ENCODE measurements around the gene GREB1L. TPM values are rescaled to one million over a fixed set of nuclear protein-coding genes. Genes with fewer than 3 reads are reported as not detected.
"Not testable (repeated sequence)": the region's sequence is repeated elsewhere in the genome, so short reads cannot be mapped to it uniquely, and the experiment has no call there.

Gene GREB1L
- total RNA-seq, 2 donors from 2014 or later: 0.20 to 0.58 TPM

GRCh38 chr18:21303895-21304294 lies 61.9 kb downstream of the GREB1L start:
- DNase-seq: no peak
- intact Hi-C loops (cut with DNase I): no loop called here
- H3K9ac ChIP-seq (ENCODE audit: low read depth in 2 of 2, low read length in 2 of 2): no peak overlapping the region
- no peaks in the 10 kb centered on the region for H3K4me1 ChIP-seq
- H3K9me3 ChIP-seq: no peaks in the 10 kb centered on the region
- H3K4me3 ChIP-seq: no peak overlapping the region
- no peaks in the 10 kb centered on the region for H3K36me3 ChIP-seq
- TF ChIP-seq, protein P1, sequence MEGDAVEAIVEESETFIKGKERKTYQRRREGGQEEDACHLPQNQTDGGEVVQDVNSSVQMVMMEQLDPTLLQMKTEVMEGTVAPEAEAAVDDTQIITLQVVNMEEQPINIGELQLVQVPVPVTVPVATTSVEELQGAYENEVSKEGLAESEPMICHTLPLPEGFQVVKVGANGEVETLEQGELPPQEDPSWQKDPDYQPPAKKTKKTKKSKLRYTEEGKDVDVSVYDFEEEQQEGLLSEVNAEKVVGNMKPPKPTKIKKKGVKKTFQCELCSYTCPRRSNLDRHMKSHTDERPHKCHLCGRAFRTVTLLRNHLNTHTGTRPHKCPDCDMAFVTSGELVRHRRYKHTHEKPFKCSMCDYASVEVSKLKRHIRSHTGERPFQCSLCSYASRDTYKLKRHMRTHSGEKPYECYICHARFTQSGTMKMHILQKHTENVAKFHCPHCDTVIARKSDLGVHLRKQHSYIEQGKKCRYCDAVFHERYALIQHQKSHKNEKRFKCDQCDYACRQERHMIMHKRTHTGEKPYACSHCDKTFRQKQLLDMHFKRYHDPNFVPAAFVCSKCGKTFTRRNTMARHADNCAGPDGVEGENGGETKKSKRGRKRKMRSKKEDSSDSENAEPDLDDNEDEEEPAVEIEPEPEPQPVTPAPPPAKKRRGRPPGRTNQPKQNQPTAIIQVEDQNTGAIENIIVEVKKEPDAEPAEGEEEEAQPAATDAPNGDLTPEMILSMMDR (IDR thresholded peaks at IDR 0.05): no peak
- no peak overlapping the region for H3K27ac ChIP-seq
- H3K27me3 ChIP-seq: no peaks in the 10 kb centered on the region

DNA sequence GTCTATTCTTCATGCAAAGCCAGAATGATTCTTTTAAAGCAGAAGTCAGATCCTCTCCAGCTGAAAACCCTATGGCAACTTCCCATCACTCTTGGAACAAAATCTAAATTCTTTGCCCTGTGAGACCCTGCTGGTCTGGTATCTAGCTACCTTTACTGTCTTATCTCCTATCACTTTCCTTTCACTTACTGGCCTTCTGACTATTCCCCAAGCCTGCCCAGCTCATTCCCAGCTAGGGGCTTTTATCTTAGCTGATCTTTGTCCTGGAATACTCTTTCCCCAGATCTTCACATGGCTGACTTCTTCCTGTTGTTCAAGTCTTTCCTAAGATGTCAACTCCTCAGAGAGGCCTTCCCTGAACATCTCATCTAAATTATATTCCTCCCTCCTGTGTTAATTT lies 63.6 kb downstream of the GREB1L start:
- Histone ChIP-seq H3K9ac (ENCODE audit: low read depth in 2 of 2, low read length in 2 of 2) (no peak overlapping the region), H3K4me3 (no peak overlapping the region), H3K4me1 (no peaks in the 10 kb centered on the region), H3K27ac (no peak overlapping the region), H3K36me3 (no peaks in the 10 kb centered on the region), H3K9me3 (no peaks in the 10 kb centered on the region), H3K27me3 (no peaks in the 10 kb centered on the region)
- DNase-seq: no peak
- intact Hi-C loops (cut with DNase I): no loop called here
- TF ChIP-seq, protein P1 (IDR thresholded peaks at IDR 0.05): no peak

GRCh38 chr18:21306368-21306767 lies 64.3 kb downstream of the GREB1L start:
- H3K4me1 ChIP-seq: no peaks in the 10 kb centered on the region
- intact Hi-C loops (cut with DNase I): no loop called here
- H3K36me3 ChIP-seq: no peaks in the 10 kb centered on the region
- no peak overlapping the region for H3K9ac ChIP-seq (ENCODE audit: low read depth in 2 of 2, low read length in 2 of 2)
- no peak overlapping the region for H3K27ac ChIP-seq
- H3K9me3 ChIP-seq: no peaks in the 10 kb centered on the region
- TF ChIP-seq, protein P1 (IDR thresholded peaks at IDR 0.05): no peak
- no peak overlapping the region for H3K4me3 ChIP-seq
- H3K27me3 ChIP-seq: no peaks in the 10 kb centered on the region
- no peak for DNase-seq

- no peak for DNase-seq
- intact Hi-C loops (cut with DNase I): no loop called here
- TF ChIP-seq, protein P1 (IDR thresholded peaks at IDR 0.05): no peak
These were observed 65.5 kb downstream of the GREB1L start for GRCh38 chr18:21307578-21307977.

GRCh38 chr18:21309248-21309647 lies 67.2 kb downstream of the GREB1L start:
- no peak for DNase-seq
- H3K9ac ChIP-seq (ENCODE audit: low read depth in 2 of 2, low read length in 2 of 2): no peak overlapping the region
- H3K9me3 ChIP-seq: no peaks in the 10 kb centered on the region
- H3K27me3 ChIP-seq: no peaks in the 10 kb centered on the region
- H3K4me1 ChIP-seq: no peaks in the 10 kb centered on the region
- TF ChIP-seq, protein P1 (IDR thresholded peaks at IDR 0.05): no peak
- intact Hi-C loops (cut with DNase I): no loop called here
- H3K4me3 ChIP-seq: no peak overlapping the region
- H3K27ac ChIP-seq: no peak overlapping the region
- no peaks in the 10 kb centered on the region for H3K36me3 ChIP-seq

More at GRCh38 chr18:21307578-21307977, 65.5 kb downstream of the GREB1L start:
- no peaks in the 10 kb centered on the region for H3K27me3 ChIP-seq
- no peaks in the 10 kb centered on the region for H3K4me1 ChIP-seq
- no peak overlapping the region for H3K9ac ChIP-seq (ENCODE audit: low read depth in 2 of 2, low read length in 2 of 2)
- H3K4me3 ChIP-seq: no peak overlapping the region
- no peaks in the 10 kb centered on the region for H3K36me3 ChIP-seq
- H3K9me3 ChIP-seq: no peaks in the 10 kb centered on the region
- no peak overlapping the region for H3K27ac ChIP-seq

DNA sequence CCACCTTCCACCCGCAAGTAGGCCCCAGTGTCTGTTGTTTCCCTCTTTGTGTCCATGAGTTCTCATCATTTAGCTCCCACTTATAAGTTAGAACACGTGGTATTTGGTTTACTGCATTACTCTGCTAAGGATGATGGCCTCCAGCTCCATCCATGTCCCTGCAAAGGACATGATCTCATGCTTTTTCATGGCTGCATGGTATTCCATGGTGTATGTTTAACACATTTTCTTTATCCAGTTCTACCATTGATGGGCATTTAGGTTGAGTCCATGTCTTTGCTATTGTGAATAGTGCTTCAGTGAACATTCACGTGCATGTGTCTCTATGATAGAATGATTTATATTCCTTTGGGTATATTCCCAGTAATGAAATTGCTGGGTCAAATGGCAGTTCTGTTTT lies 69.9 kb downstream of the GREB1L start:
- intact Hi-C loops (cut with DNase I); H3K27me3 ChIP-seq; H3K4me1 ChIP-seq; H3K27ac ChIP-seq; H3K9me3 ChIP-seq; H3K36me3 ChIP-seq; H3K9ac ChIP-seq (ENCODE audit: low read depth in 2 of 2, low read length in 2 of 2); H3K4me3 ChIP-seq; DNase-seq: not testable (repeated sequence)

Measured in colonic mucosa (tissue), 4 donors.